Measurements from ENCODE around the gene CECR2.

CECR2 gene

DNA sequence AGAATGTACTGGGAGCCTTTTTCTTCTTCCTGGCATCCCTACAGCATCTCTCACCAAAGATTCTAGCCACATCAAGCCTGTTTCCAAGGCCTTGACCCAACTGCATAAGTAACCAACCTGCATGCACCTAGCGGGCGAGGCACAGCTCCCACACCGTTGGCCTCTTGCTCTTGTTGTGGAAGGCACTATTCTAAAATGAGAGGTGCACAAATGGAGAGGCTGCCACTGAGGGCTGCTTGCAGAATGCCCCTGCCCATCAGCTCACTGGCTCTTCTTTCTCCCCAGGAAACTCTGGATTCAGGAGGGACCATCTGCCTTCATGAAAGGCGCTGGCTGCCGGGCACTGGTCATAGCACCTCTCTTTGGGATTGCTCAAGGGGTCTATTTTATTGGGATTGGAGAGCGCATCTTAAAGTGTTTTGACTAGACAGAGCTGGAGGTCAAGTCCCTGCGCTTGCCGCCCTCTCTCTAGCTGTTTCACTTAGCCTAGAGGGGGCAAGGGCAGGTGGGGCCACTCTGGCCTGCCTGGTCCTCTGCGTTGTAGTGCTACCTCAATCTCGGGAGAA is 220.6 kb downstream of the CECR2 start:
- H3K4me2 ChIP-seq (ENCODE audit: low read length) = no peak overlapping the region
- H3K9me3 ChIP-seq (ENCODE audit: control insufficient read depth, insufficient read depth, low read length) = no peaks in the 10 kb centered on the region
- peaks cover 16% of the 10 kb centered on the region for H3K79me2 ChIP-seq (ENCODE audit: control insufficient read depth, low read length)
- H3K4me3 ChIP-seq (ENCODE audit: low read length) = no peak overlapping the region
- no peaks in the 10 kb centered on the region for H4K20me1 ChIP-seq (ENCODE audit: control insufficient read depth, insufficient read depth, low read depth, low read length)
- no peak overlapping the region; the same call in 1 of the 2 replicates for H3K27ac ChIP-seq (ENCODE audit: low read depth, low read length)
- no peaks in the 10 kb centered on the region for H3K27me3 ChIP-seq (ENCODE audit: control insufficient read depth, low read length)
- TF ChIP-seq EZH2phosphoT487 (IDR thresholded peaks at IDR 0.05; ENCODE audit: borderline replicate concordance, low read length) = no peak
- TF ChIP-seq, protein P1, sequence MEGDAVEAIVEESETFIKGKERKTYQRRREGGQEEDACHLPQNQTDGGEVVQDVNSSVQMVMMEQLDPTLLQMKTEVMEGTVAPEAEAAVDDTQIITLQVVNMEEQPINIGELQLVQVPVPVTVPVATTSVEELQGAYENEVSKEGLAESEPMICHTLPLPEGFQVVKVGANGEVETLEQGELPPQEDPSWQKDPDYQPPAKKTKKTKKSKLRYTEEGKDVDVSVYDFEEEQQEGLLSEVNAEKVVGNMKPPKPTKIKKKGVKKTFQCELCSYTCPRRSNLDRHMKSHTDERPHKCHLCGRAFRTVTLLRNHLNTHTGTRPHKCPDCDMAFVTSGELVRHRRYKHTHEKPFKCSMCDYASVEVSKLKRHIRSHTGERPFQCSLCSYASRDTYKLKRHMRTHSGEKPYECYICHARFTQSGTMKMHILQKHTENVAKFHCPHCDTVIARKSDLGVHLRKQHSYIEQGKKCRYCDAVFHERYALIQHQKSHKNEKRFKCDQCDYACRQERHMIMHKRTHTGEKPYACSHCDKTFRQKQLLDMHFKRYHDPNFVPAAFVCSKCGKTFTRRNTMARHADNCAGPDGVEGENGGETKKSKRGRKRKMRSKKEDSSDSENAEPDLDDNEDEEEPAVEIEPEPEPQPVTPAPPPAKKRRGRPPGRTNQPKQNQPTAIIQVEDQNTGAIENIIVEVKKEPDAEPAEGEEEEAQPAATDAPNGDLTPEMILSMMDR (IDR thresholded peaks at IDR 0.05; ENCODE audit: low read depth, low read length, poor library complexity, severe bottlenecking) = no peak
- H3F3A ChIP-seq (ENCODE audit: control insufficient read depth, insufficient read depth) = no peaks in the 10 kb centered on the region; the same call in 1 of the 2 replicates
- H3K9me2 ChIP-seq (replicated peaks; ENCODE audit: control insufficient read depth, low read length) = no peaks in the 10 kb centered on the region
- H3K4me1 ChIP-seq (ENCODE audit: control insufficient read depth, low read length) = peaks cover 21% of the 10 kb centered on the region
- H3K36me3 ChIP-seq (ENCODE audit: control insufficient read depth, low read length) = peaks cover 41% of the 10 kb centered on the region

DNA sequence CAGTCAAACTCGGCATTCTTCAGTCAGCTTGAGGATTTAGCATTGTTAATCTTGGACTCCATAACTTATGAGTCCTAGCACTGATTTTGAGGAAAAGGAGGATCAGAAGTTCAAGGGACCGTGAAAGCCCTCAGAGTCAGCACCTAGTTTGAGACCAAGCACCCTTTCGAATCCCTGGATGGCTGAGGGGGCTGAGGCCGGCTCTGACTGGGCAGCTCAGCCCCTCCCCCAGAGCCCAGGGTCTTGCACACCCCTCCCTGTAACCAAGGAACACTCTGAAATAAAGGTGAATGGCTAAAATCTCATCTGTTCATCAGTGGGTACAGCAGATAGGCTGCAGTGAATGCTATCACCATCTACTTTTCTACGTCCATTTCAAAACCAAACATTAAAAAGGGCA is 221.3 kb downstream of the CECR2 start:
- Histone ChIP-seq H3K9me3 (ENCODE audit: control insufficient read depth, insufficient read depth, low read length) (no peaks in the 10 kb centered on the region), H3K27ac (ENCODE audit: low read depth, low read length) (no peak overlapping the region), H3F3A (ENCODE audit: control insufficient read depth, insufficient read depth) (peaks cover 6% of the 10 kb centered on the region), H3K27me3 (ENCODE audit: control insufficient read depth, low read length) (no peaks in the 10 kb centered on the region), H3K36me3 (ENCODE audit: control insufficient read depth, low read length) (peaks cover 45% of the 10 kb centered on the region), H3K4me2 (ENCODE audit: low read length) (no peak overlapping the region), H3K9me2 (replicated peaks; ENCODE audit: control insufficient read depth, low read length) (no peaks in the 10 kb centered on the region), H3K4me3 (ENCODE audit: low read length) (no peak overlapping the region), H4K20me1 (ENCODE audit: control insufficient read depth, insufficient read depth, low read depth, low read length) (no peaks in the 10 kb centered on the region), H3K4me1 (ENCODE audit: control insufficient read depth, low read length) (peaks cover 28% of the 10 kb centered on the region), H3K79me2 (ENCODE audit: control insufficient read depth, low read length) (peaks cover 16% of the 10 kb centered on the region)
- TF ChIP-seq, protein P1 (IDR thresholded peaks at IDR 0.05; ENCODE audit: low read depth, low read length, poor library complexity, severe bottlenecking) = no peak
- TF ChIP-seq EZH2phosphoT487 (IDR thresholded peaks at IDR 0.05; ENCODE audit: borderline replicate concordance, low read length) = no peak

DNA sequence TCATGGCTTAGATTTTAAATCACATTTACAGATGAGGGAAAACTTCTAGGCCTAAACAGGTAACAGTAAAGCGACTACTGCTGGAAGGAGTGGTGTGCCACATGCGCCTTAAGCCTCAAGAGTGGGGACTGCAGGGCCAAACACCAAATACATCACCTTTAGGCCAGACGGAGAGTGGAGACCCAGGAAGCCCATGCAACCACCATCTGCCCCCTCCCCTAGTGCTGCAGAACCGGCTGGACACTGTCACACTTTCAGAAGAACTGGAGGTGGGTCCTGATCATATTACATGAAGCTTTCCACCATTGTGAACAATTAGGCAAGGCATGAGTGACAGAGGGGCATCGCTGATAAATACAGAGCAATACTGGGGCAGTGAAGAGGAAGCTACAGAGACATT is 222.9 kb downstream of the CECR2 start:
- H3K4me3 ChIP-seq (ENCODE audit: low read length) = no peak overlapping the region
- no peaks in the 10 kb centered on the region for H4K20me1 ChIP-seq (ENCODE audit: control insufficient read depth, insufficient read depth, low read depth, low read length)
- H3K27me3 ChIP-seq (ENCODE audit: control insufficient read depth, low read length) = no peaks in the 10 kb centered on the region
- peaks cover 16% of the 10 kb centered on the region for H3K79me2 ChIP-seq (ENCODE audit: control insufficient read depth, low read length)
- H3K9me2 ChIP-seq (replicated peaks; ENCODE audit: control insufficient read depth, low read length) = no peaks in the 10 kb centered on the region
- no peak overlapping the region for H3K27ac ChIP-seq (ENCODE audit: low read depth, low read length)
- no peak overlapping the region for H3K4me2 ChIP-seq (ENCODE audit: low read length)
- H3K36me3 ChIP-seq (ENCODE audit: control insufficient read depth, low read length) = peaks cover 59% of the 10 kb centered on the region
- no peak for TF ChIP-seq EZH2phosphoT487 (IDR thresholded peaks at IDR 0.05; ENCODE audit: borderline replicate concordance, low read length)
- TF ChIP-seq, protein P1 (IDR thresholded peaks at IDR 0.05; ENCODE audit: low read depth, low read length, poor library complexity, severe bottlenecking) = no peak
- no peaks in the 10 kb centered on the region for H3K9me3 ChIP-seq (ENCODE audit: control insufficient read depth, insufficient read depth, low read length)
- peaks cover 8% of the 10 kb centered on the region for H3F3A ChIP-seq (ENCODE audit: control insufficient read depth, insufficient read depth)
- H3K4me1 ChIP-seq (ENCODE audit: control insufficient read depth, low read length) = peaks cover 36% of the 10 kb centered on the region

All from DOHH2 (cell line).